NCI-H774 (cell line): ENCODE data around the gene CAV3.
A peak's percentile ranks its signal among the peaks of the same experiment; 100 is the strongest.

Source experiments
- DNase-seq: peaks from one replicate; lab custom pipeline; 2025; lab: John Stamatoyannopoulos, UW

Gene CAV3

GRCh38 chr3:8762607-8763377 is 29.2 kb downstream of the CAV3 start:
- no peak for DNase-seq

DNA sequence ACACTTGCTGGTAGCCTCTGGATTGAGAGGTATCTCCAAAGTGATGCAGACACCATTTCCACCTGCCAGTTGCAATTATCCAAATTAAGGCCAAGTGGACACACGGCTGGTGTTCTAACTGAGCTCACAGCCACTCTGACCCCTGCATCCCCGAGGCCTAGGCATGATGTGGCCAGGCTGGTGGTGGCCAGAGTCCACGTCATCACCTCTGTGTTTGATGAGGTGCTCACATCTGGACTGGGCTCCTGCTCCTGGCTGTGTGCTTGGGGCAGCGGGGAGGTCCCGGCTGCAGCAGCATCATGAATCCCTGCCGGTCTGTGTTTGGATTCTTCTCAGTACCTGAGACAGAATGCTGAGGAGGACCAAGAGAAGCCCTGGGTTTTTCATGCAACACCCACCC is 30.9 kb downstream of the CAV3 start:
- DNase-seq: no peak

- no peak for DNase-seq
Observed at GRCh38 chr3:8765528-8765927, 31.9 kb downstream of the CAV3 start.

DNA sequence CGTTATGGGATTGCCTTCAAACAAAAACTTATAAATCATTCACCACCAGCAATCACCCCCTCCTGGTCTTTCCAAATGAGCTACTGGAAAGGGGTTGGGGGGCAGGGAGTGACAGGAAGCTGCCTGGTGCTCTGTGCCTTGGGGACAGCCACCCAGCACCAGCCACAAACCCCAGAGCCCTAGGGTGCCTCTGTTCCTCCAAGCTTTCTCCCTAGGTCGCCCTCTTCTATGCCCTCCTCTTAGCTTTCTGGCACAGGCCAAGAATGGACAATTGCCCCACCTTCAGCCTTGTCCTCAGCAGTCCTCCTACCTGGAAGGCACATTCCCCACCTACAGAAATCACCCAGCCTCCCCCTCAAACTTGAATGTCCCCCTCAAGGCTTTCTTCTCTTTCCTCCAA is 32.5 kb downstream of the CAV3 start:
- DNase-seq: no peak

DNA sequence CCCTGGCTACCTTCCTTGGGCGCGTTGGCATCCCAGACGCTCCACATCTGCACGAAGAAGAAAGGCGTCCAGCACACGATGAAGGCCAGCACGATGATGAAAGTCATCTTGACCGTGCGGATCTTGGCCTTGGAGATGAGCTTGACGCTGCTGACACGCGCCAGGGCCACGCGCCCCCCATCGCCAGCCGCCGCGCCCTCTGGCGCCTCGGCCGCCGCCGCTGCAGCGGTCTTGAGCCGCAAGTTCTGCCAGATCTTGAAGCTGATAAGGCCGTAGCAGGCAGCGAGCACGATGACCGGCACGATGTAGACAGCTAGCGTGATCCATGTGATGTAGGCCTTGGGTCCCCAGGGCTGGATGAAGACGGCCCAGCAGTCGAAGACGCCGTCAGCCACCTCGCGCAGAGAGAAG is 33.7 kb downstream of the CAV3 start:
- no peak for DNase-seq

DNA sequence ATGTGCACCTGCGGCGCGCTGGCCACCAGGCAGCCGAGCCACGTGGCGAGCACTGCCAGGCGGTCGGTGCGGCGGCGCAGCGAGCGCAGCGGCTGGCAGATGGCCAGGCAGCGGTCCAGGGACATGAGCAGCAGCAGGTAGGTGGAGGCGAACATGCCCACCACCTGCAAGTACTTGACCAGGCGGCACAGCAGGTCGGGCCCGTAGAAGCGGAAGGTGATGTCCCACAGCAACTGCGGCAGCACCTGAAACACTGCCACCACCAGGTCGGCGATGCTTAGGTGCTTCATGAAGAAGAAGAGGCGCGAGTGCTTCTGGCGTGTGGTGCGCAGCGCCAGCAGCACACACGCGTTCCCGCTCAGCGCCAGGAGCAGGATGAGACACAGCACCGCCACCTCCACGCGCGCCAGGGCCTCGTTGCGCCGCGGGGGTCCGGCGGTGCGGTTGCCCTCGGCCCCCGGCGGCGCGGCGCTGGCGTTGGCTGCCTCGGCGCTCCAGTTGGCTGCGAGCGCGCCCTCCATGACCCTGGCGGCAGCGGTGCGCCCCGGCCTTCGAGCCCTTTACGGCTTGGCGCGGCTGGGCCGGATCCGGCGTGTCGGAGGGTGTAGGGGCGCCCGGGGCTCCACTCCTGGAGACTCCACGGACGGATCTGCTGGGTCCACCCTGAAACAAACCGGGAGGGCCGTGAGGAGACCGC is 34.2 kb downstream of the CAV3 start:
- peak; percentile 41 for DNase-seq

DNA sequence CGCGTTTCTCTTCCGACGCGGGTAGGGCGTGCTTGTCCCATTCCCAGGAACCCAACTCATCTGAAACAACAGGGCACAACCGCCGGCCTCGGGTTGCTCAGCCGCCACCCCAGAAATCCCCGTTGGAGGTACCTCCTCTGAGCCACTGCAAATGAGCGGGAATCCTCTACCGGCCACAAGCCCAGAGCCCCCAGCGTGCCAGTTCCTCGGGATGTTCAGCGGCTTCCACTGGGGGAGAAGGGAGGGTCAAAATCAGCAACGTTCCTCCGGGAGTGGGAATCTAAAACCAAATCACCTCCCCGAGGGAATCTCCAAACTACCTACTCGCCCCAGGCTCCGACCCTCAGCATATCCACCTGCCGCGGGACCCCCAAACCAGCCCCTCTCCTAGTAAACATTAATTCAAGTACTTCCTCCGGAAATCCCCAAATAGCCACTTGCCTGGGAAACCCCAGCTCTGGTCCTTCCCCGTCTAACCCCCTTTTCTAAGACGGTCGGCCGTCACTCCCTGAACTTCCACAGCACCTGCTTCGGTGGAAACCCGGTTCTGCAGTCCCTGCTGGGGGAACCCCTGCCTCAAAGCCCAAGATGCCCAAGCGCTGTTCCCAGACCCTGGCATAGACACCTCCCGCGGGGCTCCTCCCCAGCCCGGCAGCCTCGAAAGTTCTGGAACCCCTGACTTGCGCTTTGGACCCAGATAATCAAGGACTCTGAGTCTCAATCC is 34.9 kb downstream of the CAV3 start:
- DNase-seq: no peak

DNA sequence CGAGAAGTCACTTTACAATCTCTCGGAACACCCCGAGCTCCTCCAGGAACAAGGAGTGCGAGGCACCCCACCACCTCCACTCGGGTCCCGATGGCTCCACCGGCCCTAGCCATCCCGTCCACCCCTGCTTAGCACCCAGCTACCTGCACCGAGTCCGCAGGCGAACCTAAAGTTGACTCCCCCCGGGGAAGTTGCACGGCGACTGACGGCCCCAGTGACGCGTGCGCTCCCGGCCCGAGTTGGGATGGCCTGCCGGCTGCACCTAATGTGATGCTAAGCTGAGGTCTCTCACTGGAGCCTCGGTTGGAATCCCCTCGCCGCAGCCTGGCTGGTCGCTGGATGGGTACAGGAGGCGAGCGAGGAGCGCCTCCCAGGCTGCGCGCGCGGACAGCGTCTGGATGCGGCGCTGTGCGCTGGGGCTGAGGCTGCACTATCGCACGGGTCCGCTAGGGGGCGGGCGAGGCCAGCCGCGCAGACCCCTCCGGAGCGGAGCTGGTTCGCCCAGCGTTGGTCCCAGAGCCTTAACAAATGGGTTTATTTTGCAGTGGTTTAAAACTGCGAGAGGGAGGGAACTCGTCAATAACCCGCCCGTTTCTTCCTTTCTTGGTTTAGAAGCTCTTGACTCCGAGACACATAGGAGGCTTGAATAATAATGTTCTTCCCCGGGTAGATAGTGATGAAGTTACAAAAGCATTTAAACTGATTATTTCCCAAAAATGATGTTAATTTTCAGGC is 35.7 kb downstream of the CAV3 start, which contains the start of gene OXTR:
TSS of gene OXTR (minus strand) at position 526 of the 735 bp plus-strand sequence. CDS start 1,426 bp downstream, outside the sequence.
- DNase-seq: peak; percentile 37

DNA sequence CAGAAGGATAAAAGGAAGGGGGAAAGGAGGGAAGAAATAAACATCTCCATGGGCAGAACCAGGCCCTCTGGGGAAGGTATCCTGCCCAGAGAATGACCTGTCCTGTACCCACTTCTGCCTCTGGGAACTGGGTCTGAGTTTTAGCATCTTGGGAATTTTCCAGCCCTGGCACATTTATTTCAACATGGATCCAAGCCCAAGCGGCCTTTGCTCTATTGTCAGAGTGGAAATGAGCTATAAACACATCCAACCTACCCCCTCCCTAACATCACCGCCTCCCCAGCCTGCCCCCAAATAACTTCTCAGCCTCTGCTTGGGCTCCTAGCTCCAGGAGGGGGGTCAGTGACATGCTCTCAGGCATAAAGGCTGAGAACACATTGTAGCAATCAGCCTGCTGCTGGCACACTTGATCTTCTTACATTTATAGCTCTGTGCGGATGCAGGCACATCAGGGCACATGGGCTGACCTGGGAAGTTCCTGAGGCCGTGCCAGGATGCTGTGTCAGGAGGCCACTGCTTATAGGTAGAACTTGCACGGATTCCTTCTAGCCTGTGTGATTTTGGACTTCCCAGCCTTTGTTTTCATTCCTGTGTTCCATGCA is 40.4 kb downstream of the CAV3 start:
- DNase-seq: no peak

DNA sequence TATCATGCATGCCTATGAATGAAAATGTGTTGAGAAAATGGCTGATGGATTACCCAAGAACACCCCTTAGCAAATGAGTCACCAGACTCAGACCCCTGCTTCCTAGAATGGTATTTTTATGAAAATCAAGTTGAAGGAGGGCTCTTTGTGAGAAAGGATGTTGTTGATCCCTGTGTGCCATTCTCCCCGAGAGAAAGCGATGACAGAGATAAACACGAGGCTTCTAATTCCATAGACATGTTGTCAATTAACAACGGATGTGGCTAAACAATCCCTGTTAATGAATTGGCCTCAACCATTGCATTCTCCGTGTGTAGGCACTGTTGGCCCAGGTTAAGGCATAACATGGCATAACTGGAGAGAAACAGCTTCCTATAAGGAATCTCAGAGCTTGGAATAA is 41.6 kb downstream of the CAV3 start:
- no peak for DNase-seq

DNA sequence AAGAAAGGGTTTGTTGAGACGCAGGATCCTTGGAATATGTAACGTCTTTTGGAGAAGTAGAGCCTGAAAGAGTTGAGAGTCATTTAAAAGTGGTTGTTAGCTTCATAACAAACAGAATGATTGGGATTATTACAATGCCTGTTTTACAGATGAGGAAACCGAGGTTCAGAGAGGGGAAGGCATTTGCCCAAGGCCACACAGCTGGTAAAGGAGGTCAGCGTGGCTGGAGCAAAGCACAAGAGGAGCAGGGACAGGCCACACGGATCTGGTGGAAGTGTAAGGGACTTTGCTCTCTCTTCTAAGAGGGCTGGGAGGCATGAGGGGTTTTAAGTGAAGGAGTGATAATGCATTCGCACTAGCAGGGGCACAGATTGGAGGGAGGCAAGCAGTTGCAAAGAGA is 42.0 kb downstream of the CAV3 start:
- no peak for DNase-seq

DNA sequence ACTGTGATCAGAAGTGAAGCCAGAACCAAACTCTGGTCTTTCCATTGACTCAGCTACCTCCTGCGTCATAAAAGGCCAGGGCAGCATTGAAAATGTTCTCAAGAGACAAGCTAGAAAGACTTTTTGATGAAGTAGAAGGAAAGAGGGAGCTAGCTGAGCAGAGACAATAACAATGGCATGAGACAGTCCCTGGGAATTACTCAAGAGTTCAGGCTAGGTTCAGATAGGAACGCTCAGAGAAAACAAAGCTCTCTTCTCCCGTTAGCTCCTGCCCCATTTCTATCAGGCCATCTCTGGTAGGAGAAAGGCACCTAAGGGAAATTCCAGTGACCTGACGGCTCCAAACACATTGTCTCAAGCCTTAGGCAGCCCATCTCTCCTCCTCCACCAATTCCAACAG is 42.8 kb downstream of the CAV3 start:
- no peak for DNase-seq

DNA sequence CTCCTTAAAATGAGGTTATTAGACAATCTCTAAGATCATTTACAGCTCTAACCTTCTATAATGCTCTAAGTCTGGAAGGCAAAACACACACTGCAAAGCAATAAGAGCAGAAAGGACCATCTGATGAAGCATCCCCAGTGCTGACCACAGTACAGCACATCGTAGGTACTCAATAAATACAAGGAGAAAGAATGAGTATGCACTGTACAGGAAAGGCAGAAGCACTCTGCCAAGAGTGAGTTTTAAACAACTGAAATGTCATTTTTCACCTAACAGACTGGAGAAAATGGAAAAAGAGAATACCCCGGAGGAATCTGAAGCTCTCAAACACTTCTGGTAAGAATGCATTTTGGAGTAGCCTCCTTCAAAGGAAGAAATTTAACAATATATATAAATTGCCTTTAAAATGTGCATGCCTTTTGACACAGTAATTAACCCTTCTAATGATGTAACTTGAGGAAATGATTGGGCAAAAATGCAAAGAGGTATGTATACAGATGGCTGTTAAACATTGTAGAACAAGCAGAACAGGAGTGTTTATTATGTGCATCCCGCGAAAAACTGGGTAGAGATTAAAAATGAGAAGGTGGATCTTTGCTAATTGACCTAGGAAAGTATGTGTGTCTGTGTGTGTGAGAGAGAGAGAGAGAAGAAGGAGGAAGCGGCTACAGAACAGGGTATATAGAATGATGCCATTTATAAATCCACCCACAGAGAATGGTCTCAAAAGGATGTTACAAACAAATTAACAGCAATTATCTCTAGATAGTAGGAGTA is 43.8 kb downstream of the CAV3 start:
- no peak for DNase-seq

GRCh38 chr3:8777978-8778267 is 44.3 kb downstream of the CAV3 start:
- DNase-seq: no peak

- DNase-seq: no peak
Observed at GRCh38 chr3:8778475-8778874, 44.9 kb downstream of the CAV3 start.

- no peak for DNase-seq
Observed at GRCh38 chr3:8780279-8780678, 46.7 kb downstream of the CAV3 start.

- DNase-seq: no peak
Observed at GRCh38 chr3:8784676-8785435, 51.3 kb downstream of the CAV3 start.

DNA sequence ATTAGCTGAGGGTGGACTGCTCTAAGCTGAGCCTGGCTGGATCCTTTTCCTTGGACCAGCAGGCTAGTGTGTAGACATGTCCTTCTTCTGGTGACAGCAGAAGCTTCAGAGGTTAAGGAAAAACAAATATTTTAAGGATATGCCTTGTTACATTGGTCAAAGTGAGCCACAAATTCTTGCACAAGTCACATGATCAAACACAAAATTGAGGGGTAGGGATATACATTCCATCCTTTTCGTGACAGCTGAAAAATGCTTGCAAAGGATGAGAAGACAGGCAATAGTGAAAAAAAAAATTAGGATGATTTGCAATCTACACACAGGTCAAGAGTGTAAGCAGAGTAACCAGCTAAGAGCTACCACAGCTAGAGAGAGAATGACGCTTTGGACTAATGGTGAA is 56.9 kb downstream of the CAV3 start:
- no peak for DNase-seq

DNA sequence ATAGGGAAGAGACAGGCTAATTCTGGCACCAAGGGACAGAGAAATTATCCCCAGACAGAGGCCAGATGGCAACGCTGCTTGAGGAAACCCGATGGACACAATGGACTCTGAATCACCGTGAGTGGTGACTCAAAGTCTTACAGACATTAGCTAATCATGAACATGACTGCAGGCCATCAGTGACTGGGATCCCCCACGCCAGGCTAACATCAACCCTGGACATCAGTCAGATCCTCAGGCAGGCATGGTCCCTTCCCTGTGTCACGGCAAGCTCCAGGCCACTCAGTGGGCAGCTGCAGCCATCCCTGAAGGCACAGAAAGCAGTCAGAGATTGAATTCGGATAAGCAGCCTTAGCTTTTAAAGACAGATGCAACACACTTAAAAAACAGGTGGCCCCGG is 59.6 kb downstream of the CAV3 start:
- no peak for DNase-seq

GRCh38 chr3:8794247-8794646 is 60.6 kb downstream of the CAV3 start:
- no peak for DNase-seq
